ENCODE measurements around the gene USP37.
"Not testable (repeated sequence)": the region's sequence is repeated elsewhere in the genome, so short reads cannot be mapped to it uniquely, and the experiment has no call there.

Gene USP37

DNA sequence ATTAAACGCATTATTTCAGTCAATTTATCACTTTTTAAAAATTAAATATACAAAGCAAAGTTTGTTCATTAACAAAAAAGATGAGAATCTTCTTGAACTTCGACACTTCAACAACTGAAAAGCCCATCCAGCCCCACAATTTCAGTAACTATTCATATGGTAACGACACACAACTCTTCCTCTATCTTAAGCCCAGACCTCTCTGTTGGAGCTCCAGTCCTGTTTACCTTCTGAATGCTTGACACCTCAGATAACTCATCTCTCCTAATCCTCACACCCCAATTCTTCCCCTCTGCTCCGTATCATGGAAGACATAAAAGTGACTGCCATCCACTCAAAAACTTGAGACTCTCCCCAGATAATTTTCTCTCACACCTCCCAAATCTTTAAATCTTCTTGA lies 12.6 kb downstream of the USP37 start:
- DNase-seq (ENCODE audit: low read depth, low spot score): no peak
- no peak overlapping the region for H3K27ac ChIP-seq

DNA sequence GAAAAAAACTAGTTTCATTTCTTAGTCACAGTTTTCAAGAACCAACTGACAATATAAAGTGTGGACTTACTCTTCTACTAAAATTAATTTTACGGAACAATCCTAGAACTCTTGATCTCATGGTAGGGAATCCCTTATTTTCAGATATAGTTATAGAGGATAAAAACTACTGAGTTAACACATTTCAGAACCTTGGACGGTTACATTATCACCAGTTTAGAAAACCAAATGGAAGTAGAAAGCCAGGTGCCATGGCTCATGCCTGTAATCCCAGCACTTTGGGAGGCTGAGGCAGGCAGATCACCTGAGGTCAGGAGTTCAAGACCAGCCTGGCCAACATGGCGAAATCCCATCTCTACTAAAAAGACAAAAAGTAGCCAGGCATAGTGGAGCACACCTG lies 13.9 kb downstream of the USP37 start:
- DNase-seq (ENCODE audit: low read depth, low spot score); H3K27ac ChIP-seq: not testable (repeated sequence)

DNA sequence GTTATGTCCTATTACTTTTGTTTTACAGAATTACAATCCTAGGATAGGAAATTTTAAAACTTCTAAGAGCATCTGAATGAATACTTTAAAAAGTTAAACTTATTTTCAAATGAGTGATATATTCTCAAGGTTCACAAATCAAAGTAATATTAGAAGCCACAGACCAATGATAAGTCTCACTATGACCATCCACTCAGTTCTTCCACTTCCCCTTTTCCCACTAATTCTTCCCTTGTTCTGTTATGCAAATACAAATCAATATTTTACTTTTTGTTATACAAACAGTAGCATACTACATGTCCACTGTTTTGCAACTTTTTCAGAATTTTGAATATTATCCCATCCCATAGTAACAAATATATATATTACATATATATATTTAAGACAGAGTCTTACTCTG lies 20.2 kb downstream of the USP37 start:
- DNase-seq (ENCODE audit: low read depth, low spot score): no peak

DNA sequence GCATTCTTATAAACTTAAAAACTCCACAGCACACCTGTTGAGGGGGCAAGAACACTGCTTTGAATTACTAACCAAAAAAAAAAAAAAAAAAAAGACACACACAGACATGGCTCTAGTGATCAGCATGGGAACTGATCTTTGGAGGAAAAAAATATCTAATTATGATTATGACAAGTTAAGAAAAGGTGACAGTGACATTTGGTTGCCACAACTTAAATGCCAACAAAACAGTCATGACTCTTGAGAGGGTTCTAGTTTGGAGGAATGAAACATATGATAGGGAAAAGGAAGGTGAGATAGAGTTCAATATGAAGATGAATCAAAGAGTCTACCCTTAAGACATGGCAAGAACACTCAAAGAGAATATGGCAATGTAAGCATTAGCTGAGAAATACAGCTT lies 20.6 kb downstream of the USP37 start:
- H3K27ac ChIP-seq: no peak overlapping the region

More for the DNA sequence above, 20.2 kb downstream of the USP37 start:
- no peak overlapping the region for H3K27ac ChIP-seq

DNA sequence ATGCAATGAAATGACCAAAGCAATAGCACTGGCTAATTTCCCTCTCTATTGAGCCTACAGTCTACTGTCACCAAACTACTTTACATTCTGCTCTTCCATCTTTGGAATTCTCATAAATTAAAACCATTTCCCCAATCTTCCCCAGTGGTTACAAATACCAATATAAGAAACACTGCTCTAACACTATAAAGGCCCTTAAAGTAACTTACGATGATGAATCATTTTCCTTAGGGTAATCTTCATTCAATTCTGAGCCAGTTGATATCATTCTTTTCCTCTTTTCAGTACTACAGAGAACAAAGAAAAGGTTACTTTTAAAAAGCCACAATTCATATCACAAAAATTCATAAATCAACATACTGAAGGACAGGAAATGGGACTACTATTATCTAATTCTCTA lies 22.1 kb downstream of the USP37 start:
- H3K27ac ChIP-seq: no peak overlapping the region
- no peak for DNase-seq (ENCODE audit: low read depth, low spot score)

More for the DNA sequence above, 20.6 kb downstream of the USP37 start:
- DNase-seq (ENCODE audit: low read depth, low spot score): no peak

DNA sequence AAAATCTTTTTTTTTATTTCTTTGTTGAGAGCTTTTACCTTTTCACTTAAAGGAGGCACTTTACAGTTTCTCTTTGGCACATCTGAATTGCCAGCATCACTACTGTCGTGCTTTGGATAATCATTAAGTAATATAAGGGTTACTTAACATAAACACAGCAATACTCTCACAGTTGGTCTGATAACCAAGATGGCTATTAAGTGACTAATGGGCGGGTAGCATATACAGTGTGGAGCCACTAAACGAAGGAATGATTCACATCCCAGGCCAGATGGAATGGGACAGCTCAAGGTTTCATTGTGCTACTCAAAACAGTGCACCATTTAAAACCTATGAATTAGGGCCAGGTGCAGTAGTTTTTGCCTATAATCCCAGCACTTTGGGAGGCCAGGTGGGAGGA lies 28.1 kb downstream of the USP37 start:
- DNase-seq (ENCODE audit: low read depth, low spot score): no peak
- H3K27ac ChIP-seq: no peak overlapping the region

DNA sequence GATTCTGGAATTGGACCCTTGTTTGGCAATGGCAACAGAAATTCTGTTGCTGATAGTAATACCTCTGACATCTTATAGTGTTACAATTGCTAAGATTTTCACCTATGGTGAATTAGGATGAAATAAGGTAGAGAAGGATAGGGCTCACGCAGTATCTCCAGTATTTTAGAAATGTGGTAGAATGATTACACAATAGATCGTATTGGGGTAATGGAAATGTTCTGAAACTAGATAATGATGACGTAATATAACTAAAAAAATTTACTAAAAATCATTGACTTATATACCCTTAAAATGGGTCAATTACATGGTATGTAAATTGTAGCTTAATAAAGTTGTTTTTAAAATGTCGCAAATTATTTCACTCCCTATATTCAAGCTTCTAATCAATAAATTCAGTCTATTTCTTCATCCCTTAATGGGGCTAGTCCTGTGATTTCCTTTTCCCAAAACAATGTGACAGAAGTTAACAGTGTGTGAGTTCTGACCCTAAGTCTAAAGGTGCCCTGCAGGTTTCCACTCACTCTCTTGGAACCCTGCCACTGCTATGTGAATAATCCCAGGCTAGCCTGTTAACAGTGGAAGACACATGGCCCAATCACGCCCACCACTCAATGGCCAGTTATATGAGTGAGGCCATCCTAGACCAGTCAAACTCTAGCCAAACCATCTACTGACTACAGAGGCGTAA lies 31.2 kb downstream of the USP37 start:
- no peak for DNase-seq (ENCODE audit: low read depth, low spot score)

DNA sequence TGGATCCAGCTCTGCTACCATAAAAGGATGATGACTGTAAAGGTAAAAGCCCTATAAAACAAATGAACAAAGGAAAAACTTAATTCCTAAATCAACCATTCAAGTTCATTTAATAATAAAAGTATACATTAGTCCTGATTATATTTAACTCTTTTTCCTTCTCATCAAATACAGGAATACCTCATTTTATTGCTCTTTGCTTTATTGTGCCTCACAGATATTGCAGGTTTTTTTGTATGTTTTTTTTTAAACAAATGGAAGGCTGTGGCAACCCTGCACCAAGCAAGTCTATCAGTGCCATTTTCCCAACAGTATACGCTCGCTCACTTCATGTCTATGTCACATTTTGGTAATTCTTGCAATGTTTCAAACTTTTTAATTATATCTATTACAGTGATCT lies 38.2 kb downstream of the USP37 start:
- no peak overlapping the region for H3K27ac ChIP-seq
- no peak for DNase-seq (ENCODE audit: low read depth, low spot score)

More for the DNA sequence above, 31.2 kb downstream of the USP37 start:
- H3K27ac ChIP-seq: no peak overlapping the region

DNA sequence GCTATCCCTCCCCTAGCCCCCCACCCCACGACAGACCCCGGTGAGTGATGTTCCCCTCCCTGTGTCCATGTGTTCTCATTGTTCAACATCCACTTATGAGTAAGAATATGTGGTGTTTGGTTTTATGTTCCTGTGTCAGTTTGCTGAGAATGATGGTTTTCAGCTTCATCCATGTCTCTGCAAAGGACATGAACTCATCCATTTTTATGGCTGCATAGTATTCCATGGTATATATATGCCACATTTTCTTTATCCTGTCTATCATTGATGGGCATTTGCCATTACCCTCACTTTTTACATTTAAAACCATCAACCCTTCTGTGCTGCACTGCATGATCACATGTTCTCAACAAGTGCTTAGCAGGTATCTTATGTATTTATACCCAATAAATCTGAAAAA lies 39.7 kb downstream of the USP37 start:
- not testable (repeated sequence) for DNase-seq (ENCODE audit: low read depth, low spot score); H3K27ac ChIP-seq

DNA sequence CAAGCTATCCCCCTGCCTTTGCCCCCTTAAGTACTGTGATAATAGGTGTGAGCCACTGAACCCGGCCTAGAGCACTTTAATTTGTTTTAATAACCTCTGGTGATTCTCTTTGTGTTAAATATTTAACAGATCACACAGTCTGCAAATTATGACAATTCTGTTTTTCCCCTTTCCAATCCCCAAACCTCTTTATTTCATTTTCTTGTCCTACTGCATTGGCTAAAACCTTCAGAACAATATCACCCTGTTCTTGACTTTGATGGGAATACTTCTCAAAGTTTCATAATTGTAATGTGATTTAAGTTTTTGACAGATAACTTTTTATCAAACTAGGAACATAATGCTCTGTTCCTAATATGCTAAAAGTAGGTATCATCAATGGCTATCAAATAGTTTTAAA lies 44.5 kb downstream of the USP37 start:
- no peak overlapping the region for H3K27ac ChIP-seq
- no peak for DNase-seq (ENCODE audit: low read depth, low spot score)

DNA sequence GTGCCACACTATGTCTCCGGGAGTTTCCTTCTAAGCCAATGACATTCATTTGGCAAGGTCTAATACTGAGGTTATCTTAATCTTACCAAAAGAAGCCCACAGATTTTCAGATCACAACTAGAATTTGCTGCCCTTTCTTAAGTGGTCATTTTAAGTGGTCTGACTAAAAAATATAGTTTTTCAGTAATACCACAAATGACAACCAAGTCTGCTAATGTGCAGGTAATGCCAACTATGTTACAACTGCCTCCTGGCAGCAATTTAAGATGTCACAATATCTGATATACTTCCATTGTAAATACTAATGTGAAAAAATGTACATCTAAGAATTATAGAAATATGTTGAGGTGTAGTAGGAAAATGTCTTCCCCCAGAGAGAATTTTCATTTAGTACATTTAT lies 49.3 kb downstream of the USP37 start:
- DNase-seq (ENCODE audit: low read depth, low spot score): no peak
- H3K27ac ChIP-seq: no peak overlapping the region

DNA sequence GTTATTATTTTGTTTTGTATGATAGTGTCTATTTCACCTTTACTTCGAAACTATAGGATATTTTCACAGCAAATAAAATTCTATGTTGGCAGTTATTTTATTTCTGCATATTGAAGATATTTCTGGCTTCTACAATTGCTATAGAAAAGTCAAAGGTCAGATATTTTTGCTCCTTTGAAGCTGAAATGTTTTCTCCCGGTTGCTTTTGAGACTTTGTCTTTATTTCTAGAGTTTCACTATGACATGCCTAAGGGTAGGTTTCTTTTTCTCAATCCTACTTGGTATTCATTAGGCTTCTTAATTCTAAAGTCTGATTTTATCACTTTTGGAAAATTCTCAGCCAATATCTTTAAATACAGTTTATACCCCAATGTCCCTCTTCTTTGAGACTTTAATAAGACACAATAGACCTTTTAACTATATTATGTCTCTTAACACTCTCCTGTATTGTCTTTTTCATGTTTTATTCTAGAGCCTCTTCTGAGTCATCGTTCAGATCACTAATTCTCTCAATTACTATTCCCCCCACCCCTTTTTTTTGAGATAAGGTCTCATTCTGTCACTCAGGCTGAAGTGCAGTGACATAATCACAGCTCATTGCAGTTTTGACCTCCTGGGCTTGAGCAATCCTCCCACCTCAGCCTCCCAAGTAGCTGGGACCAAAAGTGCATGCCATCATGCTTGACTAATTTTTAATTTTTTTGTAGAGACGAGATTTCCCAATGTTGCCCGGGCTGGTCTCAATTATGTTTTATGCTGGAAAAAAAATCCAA lies 50.5 kb downstream of the USP37 start:
- no peak for DNase-seq (ENCODE audit: low read depth, low spot score)
- H3K27ac ChIP-seq: no peak overlapping the region

DNA sequence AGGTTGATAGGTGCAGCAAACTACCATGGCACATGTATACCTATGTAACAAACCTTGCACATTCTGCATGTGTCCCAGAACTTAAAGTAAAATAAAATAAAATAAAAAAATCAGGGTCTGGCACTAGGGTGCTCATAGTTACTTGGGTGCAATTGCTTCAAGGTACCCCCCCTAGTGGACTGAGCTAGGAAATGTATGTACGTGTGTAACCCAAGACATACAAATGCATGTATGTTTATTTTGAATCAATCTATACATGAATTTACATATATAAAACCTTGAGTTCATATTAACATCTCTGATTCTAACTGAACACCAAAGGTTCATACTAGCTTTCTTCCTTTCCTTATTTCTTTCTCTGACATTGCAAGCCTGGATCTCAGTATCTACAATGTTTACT lies 51.5 kb downstream of the USP37 start:
- no peak for DNase-seq (ENCODE audit: low read depth, low spot score)

DNA sequence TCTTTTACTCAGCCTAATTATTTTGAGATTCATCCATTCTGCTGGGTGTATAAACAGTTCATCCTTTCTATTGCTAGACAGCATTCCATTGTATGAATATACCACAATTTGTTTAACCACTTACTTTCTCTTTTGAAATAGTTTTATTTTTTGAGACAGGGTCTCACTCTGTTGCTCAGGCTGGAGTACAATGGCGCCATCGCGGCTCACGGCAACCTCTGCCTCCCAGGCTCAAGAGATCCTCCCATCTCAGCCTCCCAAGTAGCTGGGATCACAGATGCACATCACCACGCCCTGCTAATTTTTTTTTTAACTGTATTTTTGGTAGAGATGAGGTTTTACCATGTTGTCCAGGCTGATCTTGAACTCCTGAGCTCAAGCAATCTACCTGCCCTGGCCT lies 54.5 kb downstream of the USP37 start:
- no peak for DNase-seq (ENCODE audit: low read depth, low spot score)

More for the DNA sequence above, 51.5 kb downstream of the USP37 start:
- no peak overlapping the region for H3K27ac ChIP-seq

DNA sequence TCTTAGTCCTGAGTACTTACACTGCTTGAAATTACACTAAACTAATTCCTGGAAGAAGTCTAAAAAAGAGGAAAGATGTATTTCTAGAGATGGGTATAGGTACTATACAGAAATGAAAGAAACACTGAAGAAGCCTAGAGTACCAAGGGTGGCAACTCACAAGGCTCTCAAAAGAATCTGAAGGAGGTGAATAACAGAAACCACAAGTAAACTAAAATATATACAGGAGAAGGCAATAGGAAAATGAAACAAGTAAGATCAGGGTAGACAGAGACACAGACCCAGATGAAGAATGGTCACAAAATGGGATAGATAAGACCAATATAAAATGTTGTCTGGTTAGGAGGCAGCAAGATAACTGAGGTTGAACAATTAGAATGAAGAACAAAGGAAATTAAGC lies 59.9 kb downstream of the USP37 start:
- no peak overlapping the region for H3K27ac ChIP-seq
- no peak for DNase-seq (ENCODE audit: low read depth, low spot score)

More for the DNA sequence above, 54.5 kb downstream of the USP37 start:
- no peak overlapping the region for H3K27ac ChIP-seq

DNA sequence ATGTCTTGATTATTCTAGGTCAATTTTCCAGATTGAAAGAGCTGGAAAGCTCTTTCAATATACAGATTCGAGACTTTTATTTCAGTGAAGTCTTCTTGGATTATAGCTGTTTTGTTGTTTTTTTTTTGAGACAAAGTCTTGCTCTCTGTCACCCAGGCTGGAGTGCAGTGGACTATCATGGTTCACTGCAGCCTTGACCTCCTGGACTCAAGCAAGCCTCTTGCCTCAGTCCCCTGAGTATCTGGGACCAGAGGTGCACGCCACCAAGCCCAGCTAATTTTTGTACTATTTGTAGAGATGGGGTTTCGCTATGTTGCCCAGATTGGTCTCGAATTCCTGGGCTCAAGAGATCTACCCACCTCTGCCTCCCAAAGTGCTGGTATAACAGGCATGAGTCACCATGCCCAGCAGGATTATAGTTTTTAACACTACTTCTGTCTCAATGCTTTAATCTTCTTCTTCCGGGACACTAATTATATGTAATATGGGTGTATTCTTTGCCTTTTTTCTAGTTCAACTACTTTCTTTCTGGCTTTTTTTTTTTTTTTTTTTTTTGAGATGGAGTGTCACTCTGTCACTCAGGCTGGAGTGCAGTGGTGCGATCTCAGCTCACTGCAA lies 62.3 kb downstream of the USP37 start:
- no peak for DNase-seq (ENCODE audit: low read depth, low spot score)

DNA sequence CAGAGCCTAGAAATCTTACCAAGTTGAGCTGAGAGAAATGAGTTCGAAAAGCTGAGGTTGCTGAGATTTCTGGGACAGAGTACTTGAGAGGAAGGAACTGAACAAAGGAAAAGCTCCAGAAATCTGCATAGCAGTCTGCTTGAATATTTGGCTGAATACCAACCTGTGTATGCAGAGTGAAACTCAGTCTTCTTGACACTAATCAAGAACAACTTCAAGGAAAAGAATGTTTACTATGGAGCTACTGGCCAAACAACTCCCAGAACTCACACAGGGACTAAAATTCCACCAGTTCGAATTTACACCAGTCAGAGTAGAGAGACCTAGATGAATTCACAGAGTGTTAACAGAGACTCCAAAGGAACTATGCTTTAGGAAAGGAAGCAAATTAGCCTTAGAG lies 66.5 kb downstream of the USP37 start:
- no peak for DNase-seq (ENCODE audit: low read depth, low spot score)
- no peak overlapping the region for H3K27ac ChIP-seq

More for the DNA sequence above, 62.3 kb downstream of the USP37 start:
- H3K27ac ChIP-seq: no peak overlapping the region

DNA sequence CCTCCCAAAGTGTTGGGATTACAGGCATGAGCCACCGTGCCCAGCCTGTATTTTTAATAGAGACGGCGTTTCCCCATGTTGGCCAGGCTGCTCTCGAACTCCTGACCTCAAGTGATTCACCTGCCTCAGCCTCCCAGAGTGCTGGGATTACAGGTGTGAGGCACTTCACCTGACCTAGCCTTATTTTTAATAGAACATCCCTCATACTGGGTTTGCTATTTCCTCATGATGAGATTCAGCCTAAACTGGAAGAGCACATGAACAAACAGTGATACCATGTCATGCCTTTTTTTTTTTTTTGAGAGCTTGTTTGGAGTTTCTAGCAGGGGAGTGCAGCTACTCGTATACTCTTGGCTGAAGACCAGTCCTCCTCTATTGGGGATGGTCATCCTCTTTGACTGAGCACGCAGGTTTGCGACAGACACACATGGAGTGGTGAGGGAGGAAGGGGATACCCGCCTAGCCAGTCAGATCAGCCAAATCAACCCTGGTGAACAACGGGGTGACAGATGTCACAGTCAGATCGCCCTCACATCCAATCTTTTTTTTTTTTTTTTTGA lies 67.6 kb downstream of the USP37 start:
- H3K27ac ChIP-seq: no peak overlapping the region
- DNase-seq (ENCODE audit: low read depth, low spot score): no peak

DNA sequence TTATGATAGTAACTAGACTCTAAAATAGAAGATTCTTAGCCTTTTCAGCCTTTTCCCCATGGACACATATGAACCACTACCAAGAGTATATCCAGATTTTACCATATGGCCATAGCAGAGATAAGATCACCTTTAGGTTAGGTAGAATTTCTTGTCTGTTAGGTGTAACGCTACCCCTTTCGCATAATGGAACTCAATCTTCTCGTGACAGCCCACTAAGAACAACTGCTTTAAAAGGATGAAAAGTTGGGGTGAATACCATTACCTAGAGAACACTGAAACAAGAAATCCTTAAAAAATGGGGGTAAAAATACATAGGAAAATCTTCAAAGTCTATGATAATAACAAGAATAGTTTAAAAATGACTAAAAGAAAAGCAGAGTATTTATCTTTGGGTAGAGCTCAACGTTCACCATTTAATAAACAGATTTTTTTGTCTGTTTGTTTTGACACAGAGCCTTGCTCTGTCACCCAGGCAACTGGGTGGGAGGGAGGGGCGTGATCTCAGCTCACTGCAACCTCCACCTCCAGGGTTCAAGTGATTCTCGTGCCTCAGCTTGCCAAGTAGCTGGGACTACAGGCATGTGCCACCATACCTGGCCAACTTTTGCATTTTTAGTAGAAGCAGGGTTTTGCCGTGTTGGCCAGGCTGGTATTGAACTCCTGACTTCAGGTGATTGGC lies 82.0 kb downstream of the USP37 start:
- H3K27ac ChIP-seq: no peak overlapping the region
- DNase-seq (ENCODE audit: low read depth, low spot score): no peak

DNA sequence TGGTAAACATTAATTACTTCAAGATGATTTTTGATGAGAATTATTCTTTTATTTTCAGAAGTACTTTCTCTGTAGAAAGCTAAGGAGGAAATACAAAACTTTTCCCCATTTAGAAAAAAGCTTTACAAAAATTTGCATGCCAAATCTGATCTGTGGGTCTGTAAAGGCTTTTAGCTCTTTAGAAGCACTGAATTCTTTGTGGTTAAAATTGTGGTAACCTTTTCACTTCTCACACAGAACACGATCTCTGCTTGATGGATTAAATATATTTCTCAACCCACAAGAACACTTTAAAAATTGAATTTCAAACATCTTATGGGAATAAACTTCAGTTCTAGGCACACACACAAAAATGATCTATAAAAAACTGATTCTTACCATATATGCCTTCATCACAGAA lies 85.5 kb downstream of the USP37 start:
- DNase-seq (ENCODE audit: low read depth, low spot score): no peak
- H3K27ac ChIP-seq: no peak overlapping the region
